ENCODE data around the gene C1QTNF5.

The C1QTNF5 gene

DNA sequence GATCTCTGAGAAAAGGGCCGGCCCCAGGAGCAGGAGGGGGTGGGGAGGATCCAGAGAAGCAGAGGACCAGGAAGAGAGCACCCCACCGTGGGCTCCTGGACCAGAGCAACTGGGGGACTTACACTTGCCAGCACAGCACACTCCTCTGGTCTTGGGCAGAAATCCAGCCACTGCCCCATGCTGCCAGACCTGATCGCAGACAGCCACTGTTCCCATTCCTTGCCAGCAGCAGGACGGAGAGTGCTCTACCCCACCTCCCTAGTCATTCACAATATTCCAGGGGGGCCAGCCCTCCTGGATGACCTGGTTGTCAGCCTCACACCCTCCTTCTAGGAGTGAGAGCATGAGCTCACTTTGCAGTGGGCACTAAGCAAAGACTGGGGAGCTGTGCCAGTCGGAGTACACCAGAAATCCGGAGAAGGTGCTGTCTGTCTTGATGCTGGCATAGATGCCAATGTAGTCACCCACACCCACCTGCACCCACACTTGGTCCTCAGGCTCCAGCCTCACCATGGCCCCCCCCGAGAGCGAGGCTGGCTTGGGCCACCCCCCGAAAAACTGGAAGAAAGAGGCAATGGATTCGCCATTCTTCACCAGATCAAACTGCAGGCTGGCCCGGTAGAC is 1.6 kb downstream of the C1QTNF5 start:
- TF ChIP-seq POLR2A (IDR thresholded peaks at IDR 0.05; ENCODE audit: low read depth, low read length) (no peak), POLR2AphosphoS5 (IDR thresholded peaks at IDR 0.05; ENCODE audit: low read depth, low read length) (no peak), TAF1 (IDR thresholded peaks at IDR 0.05; ENCODE audit: borderline replicate concordance, low read depth, low read length) (no peak)
- FAIRE-seq (no peak), DNase-seq (ENCODE audit: insufficient read length) (no peak)

DNA sequence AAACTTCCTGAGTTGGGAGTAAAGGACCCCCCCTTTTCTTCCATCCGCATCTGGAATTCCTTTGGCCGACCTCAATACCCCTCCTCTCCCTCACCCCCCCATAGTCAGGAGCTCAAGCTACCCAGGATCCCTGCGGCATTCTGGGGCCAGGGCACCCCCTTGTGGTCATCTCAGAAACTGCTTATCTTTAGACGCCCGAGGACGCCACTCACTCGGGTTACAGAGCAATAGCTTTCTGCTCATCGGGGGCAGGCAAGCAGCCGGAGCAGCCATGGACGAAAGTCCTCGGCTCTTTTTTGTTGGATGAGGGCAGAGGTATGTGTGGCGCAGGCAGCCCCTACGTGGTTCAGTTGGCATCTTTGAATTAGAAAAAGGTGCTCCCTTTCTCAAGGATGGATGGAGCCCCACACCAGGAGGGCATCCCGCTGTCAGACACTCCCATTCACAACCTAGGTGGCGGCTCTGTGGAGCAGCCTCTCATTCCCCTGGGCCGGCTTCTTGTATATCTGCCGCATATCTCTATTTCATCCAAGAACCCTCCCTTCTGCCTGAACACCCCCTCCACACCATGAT is 2.3 kb downstream of the C1QTNF5 start:
- FAIRE-seq (peak; percentile 87), DNase-seq (ENCODE audit: insufficient read length) (peak; percentile 85)
- TF ChIP-seq POLR2A (IDR thresholded peaks at IDR 0.05; ENCODE audit: low read depth, low read length): no peak
- no peak for TF ChIP-seq POLR2AphosphoS5 (IDR thresholded peaks at IDR 0.05; ENCODE audit: low read depth, low read length)
- TF ChIP-seq TAF1 (IDR thresholded peaks at IDR 0.05; ENCODE audit: borderline replicate concordance, low read depth, low read length): no peak

DNA sequence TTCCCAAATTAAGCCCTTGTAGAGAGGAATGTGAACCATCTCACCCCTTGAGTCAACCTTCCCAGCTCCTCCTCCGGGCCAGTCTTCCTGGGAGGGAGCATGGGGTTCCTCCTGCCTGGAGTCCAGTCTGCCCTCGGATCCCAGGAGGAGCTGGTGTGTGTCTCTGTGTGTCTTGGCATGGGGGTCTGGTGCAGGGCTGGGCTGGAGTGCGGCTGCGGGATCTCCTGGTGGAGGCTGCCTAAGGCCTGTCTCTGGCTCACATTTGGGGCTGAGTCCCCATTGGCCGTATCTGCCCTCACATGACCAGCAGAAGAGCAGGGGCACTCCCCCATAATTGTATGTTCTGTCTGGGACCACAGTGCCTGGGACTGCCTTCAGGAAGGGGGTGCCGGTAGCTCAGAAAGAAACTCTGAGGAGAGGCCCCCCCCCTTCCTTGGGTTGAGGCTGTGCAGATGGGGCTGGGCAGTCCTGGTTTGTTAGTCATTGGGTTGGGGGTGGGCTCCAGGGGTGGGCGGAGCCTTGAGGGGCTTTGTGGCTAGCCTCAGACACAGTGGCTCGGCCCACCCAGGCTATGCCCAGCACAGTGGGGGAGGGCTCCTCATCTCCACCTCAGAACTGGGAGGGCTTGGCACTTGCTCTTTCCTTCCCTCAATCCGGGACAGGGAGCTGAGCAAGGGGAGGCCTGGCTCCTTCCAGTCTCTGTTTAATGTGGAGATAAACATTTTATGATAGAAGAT is 2.9 kb downstream of the C1QTNF5 start:
- FAIRE-seq: no peak
- no peak for DNase-seq (ENCODE audit: insufficient read length)
- TF ChIP-seq POLR2AphosphoS5 (IDR thresholded peaks at IDR 0.05; ENCODE audit: low read depth, low read length) (no peak), TAF1 (IDR thresholded peaks at IDR 0.05; ENCODE audit: borderline replicate concordance, low read depth, low read length) (no peak), POLR2A (IDR thresholded peaks at IDR 0.05; ENCODE audit: low read depth, low read length) (no peak)

- TF ChIP-seq TAF1 (IDR thresholded peaks at IDR 0.05; ENCODE audit: borderline replicate concordance, low read depth, low read length) (no peak), POLR2A (IDR thresholded peaks at IDR 0.05; ENCODE audit: low read depth, low read length) (no peak), POLR2AphosphoS5 (IDR thresholded peaks at IDR 0.05; ENCODE audit: low read depth, low read length) (no peak)
- DNase-seq (ENCODE audit: insufficient read length) (no peak), FAIRE-seq (no peak)
Observed at GRCh38 chr11:119336744-119337469, 3.8 kb downstream of the C1QTNF5 start.

DNA sequence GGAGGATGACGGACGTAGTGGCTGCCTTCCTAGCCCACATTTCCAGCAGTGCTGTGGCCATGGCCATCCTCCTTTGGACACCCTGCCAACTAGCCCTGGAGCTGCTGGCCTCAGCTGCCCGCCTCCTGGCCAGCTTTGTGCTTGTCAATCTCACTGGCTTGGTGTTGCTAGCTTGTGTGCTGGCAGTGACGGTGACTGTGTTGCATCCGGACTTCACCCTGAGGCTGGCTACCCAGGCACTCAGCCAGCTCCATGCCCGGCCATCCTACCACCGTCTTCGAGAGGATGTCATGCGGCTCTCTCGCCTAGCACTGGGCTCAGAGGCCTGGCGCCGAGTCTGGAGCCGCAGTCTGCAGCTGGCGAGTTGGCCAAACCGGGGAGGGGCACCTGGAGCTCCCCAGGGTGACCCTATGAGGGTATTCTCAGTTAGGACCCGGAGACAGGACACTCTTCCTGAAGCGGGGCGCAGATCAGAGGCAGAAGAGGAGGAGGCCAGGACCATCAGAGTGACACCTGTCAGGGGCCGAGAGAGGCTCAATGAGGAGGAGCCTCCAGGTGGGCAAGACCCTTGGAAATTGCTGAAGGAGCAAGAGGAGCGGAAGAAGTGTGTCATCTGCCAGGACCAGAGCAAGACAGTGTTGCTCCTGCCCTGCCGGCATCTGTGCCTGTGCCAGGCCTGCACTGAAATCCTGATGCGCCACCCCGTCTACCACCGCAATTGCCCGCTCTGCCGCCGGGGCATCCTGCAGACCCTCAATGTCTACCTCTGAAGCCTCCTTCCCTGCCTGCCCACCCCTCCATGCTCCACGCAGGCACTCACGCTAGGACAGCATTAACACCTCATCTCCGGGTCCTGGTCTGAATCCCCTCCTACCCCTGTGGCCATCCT is 4.8 kb downstream of the C1QTNF5 start:
- DNase-seq (ENCODE audit: insufficient read length) (no peak), FAIRE-seq (no peak)

DNA sequence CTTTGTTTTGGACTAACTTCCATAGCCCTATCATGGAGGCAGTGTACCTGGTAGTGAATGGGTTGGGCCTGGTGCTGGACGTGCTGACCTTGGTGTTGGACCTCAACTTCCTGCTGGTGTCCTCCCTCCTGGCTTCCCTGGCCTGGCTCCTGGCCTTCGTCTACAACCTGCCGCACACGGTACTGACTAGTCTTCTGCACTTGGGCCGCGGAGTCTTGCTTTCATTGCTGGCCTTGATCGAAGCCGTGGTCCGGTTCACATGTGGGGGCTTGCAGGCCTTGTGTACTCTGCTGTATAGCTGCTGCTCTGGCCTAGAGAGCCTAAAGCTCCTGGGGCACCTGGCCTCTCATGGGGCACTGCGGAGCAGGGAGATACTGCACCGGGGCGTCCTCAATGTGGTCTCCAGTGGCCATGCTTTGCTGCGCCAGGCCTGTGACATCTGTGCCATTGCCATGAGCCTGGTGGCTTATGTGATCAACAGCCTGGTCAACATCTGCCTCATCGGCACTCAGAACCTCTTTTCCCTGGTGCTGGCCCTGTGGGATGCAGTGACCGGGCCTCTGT is 5.5 kb downstream of the C1QTNF5 start:
- FAIRE-seq: no peak
- TF ChIP-seq POLR2AphosphoS5 (IDR thresholded peaks at IDR 0.05; ENCODE audit: low read depth, low read length): no peak
- no peak for TF ChIP-seq TAF1 (IDR thresholded peaks at IDR 0.05; ENCODE audit: borderline replicate concordance, low read depth, low read length)
- TF ChIP-seq POLR2A (IDR thresholded peaks at IDR 0.05; ENCODE audit: low read depth, low read length): no peak
- DNase-seq (ENCODE audit: insufficient read length): no peak

More for the DNA sequence above, 4.8 kb downstream of the C1QTNF5 start:
- no peak for TF ChIP-seq TAF1 (IDR thresholded peaks at IDR 0.05; ENCODE audit: borderline replicate concordance, low read depth, low read length)
- TF ChIP-seq POLR2A (IDR thresholded peaks at IDR 0.05; ENCODE audit: low read depth, low read length): no peak
- TF ChIP-seq POLR2AphosphoS5 (IDR thresholded peaks at IDR 0.05; ENCODE audit: low read depth, low read length): no peak

DNA sequence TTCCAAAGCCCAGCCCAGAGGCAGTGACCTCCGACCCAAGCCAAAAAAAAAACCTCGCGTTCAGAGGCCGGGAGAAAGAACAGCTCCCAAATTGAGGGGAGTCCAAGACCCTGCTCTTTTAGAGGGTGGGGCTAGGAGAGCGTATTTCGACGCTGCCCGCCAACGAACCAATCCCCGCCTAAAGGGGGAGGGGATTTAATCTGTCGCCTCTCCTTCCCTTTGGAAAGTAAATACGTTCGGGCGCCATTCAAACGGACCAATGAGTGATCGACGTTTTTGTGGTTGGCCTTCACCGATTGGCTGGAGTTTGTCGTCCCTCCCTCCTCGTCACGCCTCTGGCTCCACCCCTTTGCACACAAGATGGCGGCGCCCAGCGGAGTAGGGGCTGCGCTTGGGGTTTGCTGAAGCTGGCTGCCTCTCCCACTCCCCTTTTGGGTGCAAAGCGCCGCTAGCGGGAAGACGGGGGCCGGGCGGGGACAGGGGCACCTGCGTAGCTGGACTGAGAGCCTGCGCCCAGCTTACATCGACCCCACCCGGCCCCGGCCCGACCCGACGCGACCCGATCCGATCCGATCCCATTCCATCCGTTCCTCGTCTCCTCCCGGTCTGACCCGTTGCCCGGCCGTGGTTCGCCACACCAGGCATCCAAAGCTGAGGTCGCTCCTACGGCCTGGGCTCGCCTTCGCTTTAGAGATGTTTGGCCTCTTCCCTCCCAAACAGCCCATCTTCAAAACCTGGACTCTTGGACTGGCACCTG is 6.3 kb downstream of the C1QTNF5 start, which contains the start of gene RNF26:
TSS of gene RNF26 (plus strand) at position 354 of the 757 bp plus-strand sequence. CDS start 596 bp downstream, outside the sequence.
- peak; percentile 99 for DNase-seq (ENCODE audit: insufficient read length)
- TF ChIP-seq POLR2A (IDR thresholded peaks at IDR 0.05; ENCODE audit: low read depth, low read length) (peak; percentile 79; the same call in 1 of the 2 replicates), TAF1 (IDR thresholded peaks at IDR 0.05; ENCODE audit: borderline replicate concordance, low read depth, low read length) (peak; percentile 67; the same call in 1 of the 2 replicates), POLR2AphosphoS5 (IDR thresholded peaks at IDR 0.05; ENCODE audit: low read depth, low read length) (peak; percentile 62; the same call in 1 of the 2 replicates)
- peak; percentile 100 for FAIRE-seq

GRCh38 chr11:119332111-119332765 is 8.4 kb downstream of the C1QTNF5 start:
- no peak for FAIRE-seq
- no peak for DNase-seq (ENCODE audit: insufficient read length)
- no peak for TF ChIP-seq POLR2A (IDR thresholded peaks at IDR 0.05; ENCODE audit: low read depth, low read length)
- TF ChIP-seq POLR2AphosphoS5 (IDR thresholded peaks at IDR 0.05; ENCODE audit: low read depth, low read length): no peak
- no peak for TF ChIP-seq TAF1 (IDR thresholded peaks at IDR 0.05; ENCODE audit: borderline replicate concordance, low read depth, low read length)

- no peak for TF ChIP-seq POLR2A (IDR thresholded peaks at IDR 0.05; ENCODE audit: low read depth, low read length)
- no peak for TF ChIP-seq TAF1 (IDR thresholded peaks at IDR 0.05; ENCODE audit: borderline replicate concordance, low read depth, low read length)
- TF ChIP-seq POLR2AphosphoS5 (IDR thresholded peaks at IDR 0.05; ENCODE audit: low read depth, low read length): no peak
- no peak for DNase-seq (ENCODE audit: insufficient read length)
- no peak for FAIRE-seq
Observed at GRCh38 chr11:119330237-119330636, 10.4 kb downstream of the C1QTNF5 start.
